GM12872 (cell line): Measurements from ENCODE around the gene FCHSD1.

ENCODE experiments used
- CTCF ChIP-seq: IDR thresholded peaks from 3 replicates; pipeline ENCODE4 v1.5.1; 2011; ENCODE audit warnings: low read depth, mild to moderate bottlenecking, low read length, moderate library complexity; ENCODE audit not compliant: insufficient read depth

Gene FCHSD1

GRCh38 chr5:141618804-141619554 lies 32.2 kb downstream of the FCHSD1 start, which contains the start of gene DIAPH1:
DIAPH1 (minus strand) TSS chr5:141619000; CDS start chr5:141618914, 86 bp downstream.
- peak; percentile 95 for TF ChIP-seq CTCF

GRCh38 chr5:141618030-141618803 lies 33.0 kb downstream of the FCHSD1 start:
- no peak for TF ChIP-seq CTCF

GRCh38 chr5:141617682-141618029 lies 33.6 kb downstream of the FCHSD1 start:
- TF ChIP-seq CTCF = no peak

GRCh38 chr5:141617128-141617527 lies 34.1 kb downstream of the FCHSD1 start:
- TF ChIP-seq CTCF = no peak

- no peak for TF ChIP-seq CTCF
These were observed 35.1 kb downstream of the FCHSD1 start for GRCh38 chr5:141615991-141616720.

- no peak for TF ChIP-seq CTCF
These were observed 37.9 kb downstream of the FCHSD1 start for GRCh38 chr5:141613344-141613743.

- no peak for TF ChIP-seq CTCF
These were observed 39.9 kb downstream of the FCHSD1 start for GRCh38 chr5:141611289-141611688.
